Stimulated activated memory B cell treated with anti-CD40 and anti-IgM and Interleukin-4, amounts not matched to agents 10 μg/mL and 1 μg/mL and 100 μg/mL, for 72 hours (primary cell): ENCODE measurements around the gene RASGRP2.

ENCODE experiments used
- ATAC-seq: fragments of 150-1000 bp; cut with Tn5 transposase; 2 replicates; pipeline ENCODE4 v1.10.0; 2021
- H3K27ac Mint-ChIP-seq: one replicate; pipeline ENCODE4 v1.8.0; 2022; ENCODE audit warnings: mild to moderate bottlenecking, mixed read lengths
- H3K27me3 Mint-ChIP-seq: one replicate; pipeline ENCODE4 v1.8.0; 2022; ENCODE audit warnings: mixed read lengths
- H3K36me3 Mint-ChIP-seq: one replicate; pipeline ENCODE4 v1.8.0; 2022; ENCODE audit warnings: mixed read lengths
- H3K4me1 Mint-ChIP-seq: one replicate; pipeline ENCODE4 v1.8.0; 2022; ENCODE audit warnings: mixed read lengths
- H3K4me3 Mint-ChIP-seq: one replicate; pipeline ENCODE4 v1.8.0; 2022; ENCODE audit warnings: mild to moderate bottlenecking, moderate library complexity, mixed read lengths
- H3K9me3 Mint-ChIP-seq: one replicate; pipeline ENCODE4 v1.8.0; 2022; ENCODE audit warnings: mixed read lengths

RASGRP2 gene

GRCh38 chr11:64743591-64744543 is at the start of gene RASGRP2:
Gene RASGRP2, minus strand, starts transcription at chr11:64744142. Its CDS starts 1,276 bp downstream, at chr11:64742866.
- Mint-ChIP-seq H3K4me3 (peak within 1 kb of the TSS; percentile 86), H3K4me1 (peaks cover 48% of the 10 kb centered on the region), H3K27me3 (no peaks in the 10 kb centered on the region), H3K36me3 (peaks cover 22% of the 10 kb centered on the region), H3K27ac (peak within 1 kb of the TSS; percentile 94), H3K9me3 (no peaks in the 10 kb centered on the region)
- ATAC-seq, result peak; percentile 70

- Mint-ChIP-seq H3K27me3 (no peaks in the 10 kb centered on the region), H3K27ac (peak overlapping the region; percentile 76), H3K9me3 (no peaks in the 10 kb centered on the region), H3K36me3 (peaks cover 56% of the 10 kb centered on the region), H3K4me1 (peaks cover 38% of the 10 kb centered on the region), H3K4me3 (no peak overlapping the region)
- no peak for ATAC-seq
Observed at GRCh38 chr11:64792482-64792881, 48.5 kb upstream of the RASGRP2 start.

- H3K27ac Mint-ChIP-seq, result peak overlapping the region; percentile 35
Observed at GRCh38 chr11:64791781-64792291, 47.9 kb upstream of the RASGRP2 start.

GRCh38 chr11:64790205-64791095 is 46.5 kb upstream of the RASGRP2 start:
- Mint-ChIP-seq H3K27ac (no peak overlapping the region), H3K4me3 (no peak overlapping the region), H3K4me1 (peaks cover 32% of the 10 kb centered on the region), H3K36me3 (peaks cover 48% of the 10 kb centered on the region), H3K9me3 (no peaks in the 10 kb centered on the region), H3K27me3 (no peaks in the 10 kb centered on the region)
- ATAC-seq, result no peak

More at GRCh38 chr11:64791781-64792291, 47.9 kb upstream of the RASGRP2 start:
- H3K9me3 Mint-ChIP-seq, result no peaks in the 10 kb centered on the region
- H3K4me1 Mint-ChIP-seq, result peaks cover 37% of the 10 kb centered on the region
- H3K36me3 Mint-ChIP-seq, result peaks cover 56% of the 10 kb centered on the region
- no peak overlapping the region for H3K4me3 Mint-ChIP-seq
- ATAC-seq, result no peak
- H3K27me3 Mint-ChIP-seq, result no peaks in the 10 kb centered on the region

- no peak overlapping the region for H3K4me3 Mint-ChIP-seq
- ATAC-seq, result no peak
- no peaks in the 10 kb centered on the region for H3K9me3 Mint-ChIP-seq
- H3K27ac Mint-ChIP-seq, result no peak overlapping the region
- H3K4me1 Mint-ChIP-seq, result peaks cover 30% of the 10 kb centered on the region
- H3K36me3 Mint-ChIP-seq, result peaks cover 44% of the 10 kb centered on the region
- H3K27me3 Mint-ChIP-seq, result no peaks in the 10 kb centered on the region
Observed at GRCh38 chr11:64789331-64790204, 45.6 kb upstream of the RASGRP2 start.

GRCh38 chr11:64788321-64789215 is 44.6 kb upstream of the RASGRP2 start:
- Mint-ChIP-seq H3K27me3 (no peaks in the 10 kb centered on the region), H3K9me3 (no peaks in the 10 kb centered on the region), H3K36me3 (peaks cover 35% of the 10 kb centered on the region), H3K27ac (no peak overlapping the region), H3K4me3 (no peak overlapping the region), H3K4me1 (peaks cover 21% of the 10 kb centered on the region)
- no peak for ATAC-seq

GRCh38 chr11:64787526-64788320 is 43.8 kb upstream of the RASGRP2 start:
- peak; percentile 73 for ATAC-seq
- no peaks in the 10 kb centered on the region for H3K9me3 Mint-ChIP-seq
- H3K27ac Mint-ChIP-seq, result peak overlapping the region; percentile 49

GRCh38 chr11:64786308-64786707 is 42.4 kb upstream of the RASGRP2 start:
- Mint-ChIP-seq H3K4me3 (no peak overlapping the region), H3K4me1 (peaks cover 31% of the 10 kb centered on the region), H3K36me3 (peaks cover 28% of the 10 kb centered on the region), H3K27ac (no peak overlapping the region), H3K9me3 (no peaks in the 10 kb centered on the region), H3K27me3 (no peaks in the 10 kb centered on the region)
- no peak for ATAC-seq

More at GRCh38 chr11:64787526-64788320, 43.8 kb upstream of the RASGRP2 start:
- Mint-ChIP-seq H3K36me3 (peaks cover 33% of the 10 kb centered on the region), H3K4me3 (no peak overlapping the region), H3K27me3 (no peaks in the 10 kb centered on the region), H3K4me1 (peaks cover 23% of the 10 kb centered on the region)

- Mint-ChIP-seq H3K9me3 (no peaks in the 10 kb centered on the region), H3K4me3 (no peak overlapping the region), H3K27me3 (no peaks in the 10 kb centered on the region), H3K4me1 (peaks cover 38% of the 10 kb centered on the region), H3K36me3 (peaks cover 18% of the 10 kb centered on the region), H3K27ac (peak overlapping the region; percentile 76)
- ATAC-seq, result no peak
Observed at GRCh38 chr11:64784813-64785581, 41.1 kb upstream of the RASGRP2 start.

GRCh38 chr11:64778473-64779298 is 34.7 kb upstream of the RASGRP2 start, which contains the start of gene SF1:
Gene SF1, minus strand, starts transcription at chr11:64778542. Its CDS starts 150 bp downstream, at chr11:64778392.
- Mint-ChIP-seq H3K4me1 (peaks cover 66% of the 10 kb centered on the region), H3K9me3 (no peaks in the 10 kb centered on the region)

GRCh38 chr11:64778223-64778472 is 34.2 kb upstream of the RASGRP2 start:
- Mint-ChIP-seq H3K36me3 (peaks cover 46% of the 10 kb centered on the region), H3K27ac (peak overlapping the region; percentile 100), H3K9me3 (no peaks in the 10 kb centered on the region), H3K27me3 (no peaks in the 10 kb centered on the region), H3K4me1 (peaks cover 70% of the 10 kb centered on the region), H3K4me3 (peak overlapping the region; percentile 93)
- ATAC-seq, result peak; percentile 42

More at GRCh38 chr11:64778473-64779298, 34.7 kb upstream of the RASGRP2 start, which contains the start of gene SF1:
- H3K27ac Mint-ChIP-seq, result peak within 1 kb of the TSS; percentile 100
- ATAC-seq, result peak; percentile 95
- H3K4me3 Mint-ChIP-seq, result peak within 1 kb of the TSS; percentile 95
- peaks cover 41% of the 10 kb centered on the region for H3K36me3 Mint-ChIP-seq
- no peaks in the 10 kb centered on the region for H3K27me3 Mint-ChIP-seq
